ENCODE data around the gene TEX48.

- TF ChIP-seq CTCF (conservative IDR thresholded peaks at IDR 0.05 in 1 of 2, IDR thresholded peaks at IDR 0.05 in 1 of 2; ENCODE audit: extremely low read depth in 1 of 2, insufficient read depth in 1 of 2, low read depth in 1 of 2, low read length in 2 of 2) (no peak), EZH2 (IDR thresholded peaks at IDR 0.05; ENCODE audit: borderline replicate concordance, low read length) (no peak)
Measured at GRCh38 chr9:114652776-114653555, 29.0 kb downstream of the TEX48 start.
